HG02571 (cell line): ENCODE measurements around the gene PPDPF.
"Not testable (repeated sequence)": the region's sequence is repeated elsewhere in the genome, so short reads cannot be mapped to it uniquely, and the experiment has no call there.

ENCODE experiments used
- ATAC-seq: cut with Tn5 transposase; IDR thresholded peaks from one replicate; pipeline ENCODE4 v1.9.1; 2021; ENCODE audit warnings: mild to moderate bottlenecking, moderate library complexity; ENCODE audit not compliant: unreplicated experiment

The PPDPF gene

DNA sequence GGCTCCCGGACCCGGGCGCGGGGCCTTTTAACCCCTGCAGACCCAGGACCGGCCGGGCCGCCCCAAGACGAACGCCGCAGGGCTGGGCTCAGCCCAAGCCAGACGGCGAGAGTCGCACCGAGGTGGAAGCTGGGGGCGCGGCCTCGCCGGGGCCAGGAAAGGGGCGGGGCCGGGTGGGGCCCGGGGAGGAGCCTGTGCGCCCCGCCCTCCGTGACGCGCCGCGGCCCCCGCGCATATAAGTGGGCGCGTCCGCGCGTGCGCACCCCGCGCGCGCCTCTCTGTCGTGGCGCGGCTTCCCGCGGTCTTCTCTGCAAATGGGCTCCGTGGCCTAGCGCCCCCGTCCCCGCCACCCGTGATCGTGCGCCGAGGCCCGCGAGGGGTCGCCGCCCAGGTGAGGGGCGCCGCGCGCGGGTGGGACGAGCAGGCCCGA lies at the start of gene PPDPF:
Gene PPDPF (plus strand): TSS at position 262 of the 430 bp plus-strand sequence. CDS start 544 bp downstream, outside the sequence.
- ATAC-seq, result peak; percentile 57

DNA sequence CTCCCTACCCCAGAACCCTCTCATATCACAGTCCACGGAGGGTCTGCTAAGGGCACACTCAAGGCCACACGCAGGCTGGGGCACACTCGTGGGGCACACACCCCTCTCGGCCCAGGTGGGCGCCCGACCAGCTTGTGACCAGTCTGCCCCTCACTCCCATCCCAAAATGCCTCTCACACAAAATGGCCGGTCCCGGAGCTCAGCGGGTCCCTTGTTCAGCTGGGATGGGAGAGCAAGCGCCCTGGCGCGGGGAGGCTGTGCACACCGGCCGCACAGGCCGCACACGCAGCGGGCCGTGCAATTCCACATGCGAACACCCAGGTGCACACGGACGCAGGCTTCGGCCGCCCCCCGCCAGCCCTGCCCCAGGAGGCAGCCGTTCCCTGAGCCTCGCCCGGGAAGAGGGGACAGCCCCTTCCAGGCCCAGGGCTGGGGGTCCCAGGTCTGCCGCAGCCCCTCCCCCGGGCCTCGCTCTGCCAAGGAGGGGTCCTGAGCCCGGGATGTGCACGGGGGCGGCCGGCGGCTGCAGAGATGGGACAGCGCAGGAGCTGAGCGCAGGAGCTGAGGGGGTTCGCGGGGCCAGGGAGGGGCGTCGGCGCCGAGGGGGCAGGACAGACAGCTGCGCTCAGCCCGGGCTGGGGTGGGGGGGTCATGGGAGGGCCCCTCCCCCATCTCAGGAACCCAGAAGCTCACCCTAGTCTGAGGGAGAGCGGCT lies 49.4 kb upstream of the PPDPF start:
- no peak for ATAC-seq

- no peak for ATAC-seq
Measured at GRCh38 chr20:63471717-63471980, 48.9 kb upstream of the PPDPF start.

DNA sequence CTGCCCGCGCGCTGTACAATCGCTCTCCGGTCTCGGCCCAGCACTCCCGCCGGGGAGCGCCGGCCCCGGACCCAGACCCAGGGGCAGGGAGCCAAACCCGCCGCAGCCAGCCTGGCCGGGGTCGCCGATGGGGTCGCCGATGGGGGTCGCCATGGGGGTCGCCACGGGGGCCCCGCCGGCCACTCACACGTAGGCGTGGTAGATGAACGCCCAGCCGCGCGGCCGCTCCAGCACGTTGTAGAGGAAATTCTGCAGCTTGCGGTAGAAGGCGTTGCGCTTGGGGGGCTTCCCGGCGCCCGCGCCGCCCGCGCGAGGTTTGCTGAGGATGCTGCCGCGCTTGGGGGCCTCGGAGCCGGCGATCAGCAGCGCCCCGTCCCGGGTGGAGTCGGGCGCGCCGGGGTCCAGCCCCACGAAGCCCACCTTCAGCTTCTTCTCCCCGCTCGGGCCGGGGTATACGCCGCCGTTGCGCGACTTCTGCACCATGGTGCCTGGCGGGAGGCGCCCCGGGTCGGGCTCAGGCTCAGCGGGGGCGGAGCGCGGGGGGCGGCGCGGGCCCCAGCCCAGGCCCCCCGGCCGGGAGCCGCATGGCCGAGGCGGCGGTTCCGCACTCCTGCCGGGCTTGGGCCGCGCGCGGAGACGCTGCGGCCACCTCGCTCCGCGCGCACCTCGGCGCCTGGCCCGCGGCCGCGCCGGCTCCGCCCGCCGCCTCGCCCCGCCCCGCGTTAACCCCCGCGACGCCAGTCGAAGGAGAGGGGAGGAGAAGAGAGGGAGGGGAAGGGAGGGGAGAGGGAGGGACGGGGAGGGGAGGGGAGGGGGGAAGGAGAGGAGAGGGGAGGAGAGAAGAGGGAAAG lies 48.4 kb upstream of the PPDPF start, which contains the start of gene KCNQ2:
Gene KCNQ2 (minus strand): TSS at position 675 of the 851 bp plus-strand sequence. CDS start 192 bp downstream, at position 483.
- no peak for ATAC-seq

DNA sequence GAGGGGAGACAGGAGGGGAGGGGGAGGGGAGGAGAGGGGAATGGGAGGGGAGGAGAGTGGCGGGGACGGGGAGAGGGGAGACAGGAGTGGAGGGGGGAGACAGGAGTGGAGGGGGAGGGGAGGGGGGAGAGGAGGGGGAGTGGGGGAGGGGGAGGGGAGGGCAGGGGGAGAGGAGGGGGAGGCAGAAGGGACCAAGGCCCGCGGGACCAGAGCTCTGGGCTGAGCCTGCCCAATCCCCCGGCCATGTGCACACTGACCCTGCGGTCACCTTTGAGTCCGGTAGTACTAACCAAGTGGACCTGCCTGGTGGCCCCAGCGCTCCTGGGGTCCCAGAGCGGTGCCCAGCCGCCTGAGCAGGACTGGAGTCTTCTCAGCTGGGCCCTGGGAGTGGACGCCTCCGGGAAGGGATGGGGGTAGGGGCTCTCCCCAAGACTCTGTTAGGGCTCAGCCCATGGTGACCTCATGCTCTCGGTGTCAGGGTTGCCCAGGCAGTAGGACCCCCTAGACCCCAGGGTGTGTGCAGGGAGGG lies 47.6 kb upstream of the PPDPF start:
- no peak for ATAC-seq

- ATAC-seq, result no peak
Measured at GRCh38 chr20:63473555-63474449, 46.8 kb upstream of the PPDPF start.

- no peak for ATAC-seq
Measured at GRCh38 chr20:63475209-63475608, 45.4 kb upstream of the PPDPF start.

GRCh38 chr20:63477061-63477616 lies 43.4 kb upstream of the PPDPF start:
- ATAC-seq, result no peak

- ATAC-seq, result no peak
Measured at GRCh38 chr20:63477944-63478343, 42.6 kb upstream of the PPDPF start.

DNA sequence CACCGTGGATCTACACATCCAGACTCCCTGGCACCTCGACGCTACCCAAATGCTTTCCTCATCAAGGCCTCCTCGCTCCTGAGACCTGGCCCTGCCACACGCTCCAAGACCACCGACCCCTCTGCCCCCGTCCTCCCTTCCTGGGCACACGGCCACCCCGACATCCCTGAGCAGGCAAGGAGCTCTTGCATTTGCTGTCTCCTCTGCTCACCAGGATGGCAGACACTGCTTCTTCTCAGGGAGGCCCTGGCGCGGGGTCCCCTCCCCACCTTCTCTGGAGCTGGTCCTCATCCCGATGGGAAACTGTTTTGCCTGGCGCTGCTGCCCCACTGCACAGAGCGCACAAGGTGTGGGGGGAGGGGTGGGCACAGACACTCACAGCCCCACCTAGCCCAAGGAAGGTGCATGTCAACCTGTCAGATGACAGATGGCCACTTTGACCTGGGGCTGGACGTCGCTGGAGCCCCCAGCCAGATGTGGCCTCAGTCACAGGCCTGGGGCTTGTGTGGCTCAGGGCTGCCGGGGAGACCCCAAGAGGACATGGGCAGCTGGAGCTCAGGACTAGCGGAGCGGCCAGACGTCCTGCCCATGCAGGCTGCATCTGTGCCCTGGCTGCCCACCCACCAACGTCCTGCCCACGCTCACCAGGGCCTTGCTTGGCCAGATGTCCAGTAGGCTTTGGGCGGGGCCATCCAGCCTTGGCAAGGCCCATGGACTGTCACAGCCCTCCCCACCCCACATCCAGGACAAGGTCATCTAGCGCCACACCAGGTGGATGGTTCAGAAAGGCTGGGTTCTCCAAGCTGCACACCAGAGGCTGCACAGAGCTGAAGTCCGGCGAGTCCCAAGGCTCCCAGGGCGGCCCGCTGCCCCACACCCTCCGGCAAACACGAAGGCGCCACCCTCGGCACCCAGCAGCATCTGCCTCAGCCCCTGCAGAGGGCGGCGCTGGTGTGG lies 41.9 kb upstream of the PPDPF start:
- ATAC-seq, result no peak

DNA sequence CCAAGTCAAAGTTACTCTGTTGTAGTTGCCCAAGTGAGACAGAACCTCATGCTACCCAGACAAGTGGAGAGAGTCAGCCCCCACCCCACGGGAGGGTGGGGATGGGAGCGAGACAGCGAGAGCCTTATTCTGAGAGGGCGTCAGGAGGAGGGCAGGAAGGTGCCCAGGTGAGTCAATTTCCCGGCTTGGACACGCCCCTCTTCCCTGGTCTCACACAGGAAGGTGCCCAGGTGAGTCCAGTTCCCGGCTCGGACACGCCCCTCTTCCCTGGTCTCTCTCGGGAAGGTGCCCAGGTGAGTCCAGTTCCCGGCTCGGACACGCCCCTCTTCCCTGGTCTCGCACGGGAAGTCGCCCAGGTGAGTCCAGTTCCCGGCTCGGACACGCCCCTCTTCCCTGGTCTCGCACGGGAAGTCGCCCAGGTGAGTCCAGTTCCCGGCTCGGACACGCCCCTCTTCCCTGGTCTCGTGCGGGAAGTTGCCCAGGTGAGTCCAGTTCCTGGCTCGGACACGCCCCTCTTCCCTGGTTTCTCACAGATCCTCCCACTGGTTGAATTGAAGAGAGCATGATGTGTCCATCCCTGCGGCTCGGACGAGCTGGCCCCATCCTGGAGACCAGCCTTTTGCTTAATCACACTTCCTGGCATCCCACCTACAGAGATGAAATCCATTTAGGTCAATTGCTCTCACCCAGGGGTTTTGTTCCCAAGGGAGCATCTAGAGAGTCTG lies 40.7 kb upstream of the PPDPF start:
- not testable (repeated sequence) for ATAC-seq

DNA sequence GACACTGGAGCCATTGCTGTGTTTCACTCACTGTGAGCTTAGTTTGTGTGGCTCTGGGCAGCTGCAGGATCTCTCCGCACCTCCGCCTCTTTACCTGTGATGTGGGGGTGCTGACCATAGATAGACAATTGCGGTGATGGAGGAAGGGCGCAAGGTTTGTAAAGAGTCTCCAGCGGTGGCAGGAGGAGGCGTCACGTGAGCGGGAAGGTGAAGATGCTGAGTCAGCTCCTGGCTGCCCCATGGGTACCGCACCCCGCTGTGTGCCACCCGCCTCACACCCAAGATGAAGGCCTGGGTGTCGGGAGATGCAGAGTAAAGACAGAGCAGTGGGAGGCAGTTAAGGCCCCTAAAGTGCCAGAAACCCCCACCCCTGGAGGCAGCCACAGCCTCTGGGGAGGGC lies 39.1 kb upstream of the PPDPF start:
- no peak for ATAC-seq

- no peak for ATAC-seq
Measured at GRCh38 chr20:63482021-63482587, 38.5 kb upstream of the PPDPF start.

GRCh38 chr20:63483834-63484233 lies 36.7 kb upstream of the PPDPF start:
- ATAC-seq, result no peak

GRCh38 chr20:63484236-63484635 lies 36.3 kb upstream of the PPDPF start:
- no peak for ATAC-seq

- no peak for ATAC-seq
Measured at GRCh38 chr20:63484651-63485403, 35.7 kb upstream of the PPDPF start.

DNA sequence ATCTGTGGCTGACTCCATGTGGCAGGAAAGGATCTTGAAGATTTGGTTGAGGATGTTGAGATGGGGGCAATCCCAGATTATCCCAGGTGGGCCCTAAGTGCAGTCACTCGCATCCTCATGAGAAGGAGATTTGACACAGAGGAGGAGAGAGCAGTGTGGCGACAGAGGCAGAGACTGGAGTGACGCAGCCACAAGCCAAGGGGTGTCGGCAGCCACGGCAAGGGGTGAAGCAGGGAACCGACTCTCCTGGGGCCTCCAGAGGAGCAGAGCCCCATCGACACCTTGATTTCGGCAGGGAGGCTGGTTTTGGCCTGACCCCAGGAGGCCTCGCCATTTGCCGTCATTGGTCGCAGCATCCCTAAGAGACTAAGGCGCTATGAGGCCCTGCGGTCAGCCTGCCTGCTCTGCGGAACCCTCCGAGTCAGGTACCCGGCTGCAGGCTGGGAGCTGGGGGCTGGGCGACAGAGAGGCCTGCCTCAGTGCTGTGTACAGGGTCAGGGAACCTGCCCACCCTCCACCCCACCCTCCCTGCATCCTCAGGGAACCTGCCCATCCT lies 34.2 kb upstream of the PPDPF start:
- no peak for ATAC-seq
